Activated CD8-positive, alpha-beta memory T cell treated with anti-CD3 and anti-CD28 coated beads for 24 hours (primary cell): Measurements from ENCODE around the gene TUBB3.
A peak's percentile ranks its signal among the peaks of the same experiment; 100 is the strongest.
"Not testable (repeated sequence)": the region's sequence is repeated elsewhere in the genome, so short reads cannot be mapped to it uniquely, and the experiment has no call there.

Source experiments
- DNase-seq: peaks from one replicate; pipeline ENCODE4 v3.0.0-alpha.2; 2020

Gene TUBB3

GRCh38 chr16:89922884-89923639 is at the start of gene TUBB3:
Gene TUBB3, plus strand, starts transcription at chr16:89923342. Its CDS starts 60 bp downstream, at chr16:89923402.
- no peak for DNase-seq

DNA sequence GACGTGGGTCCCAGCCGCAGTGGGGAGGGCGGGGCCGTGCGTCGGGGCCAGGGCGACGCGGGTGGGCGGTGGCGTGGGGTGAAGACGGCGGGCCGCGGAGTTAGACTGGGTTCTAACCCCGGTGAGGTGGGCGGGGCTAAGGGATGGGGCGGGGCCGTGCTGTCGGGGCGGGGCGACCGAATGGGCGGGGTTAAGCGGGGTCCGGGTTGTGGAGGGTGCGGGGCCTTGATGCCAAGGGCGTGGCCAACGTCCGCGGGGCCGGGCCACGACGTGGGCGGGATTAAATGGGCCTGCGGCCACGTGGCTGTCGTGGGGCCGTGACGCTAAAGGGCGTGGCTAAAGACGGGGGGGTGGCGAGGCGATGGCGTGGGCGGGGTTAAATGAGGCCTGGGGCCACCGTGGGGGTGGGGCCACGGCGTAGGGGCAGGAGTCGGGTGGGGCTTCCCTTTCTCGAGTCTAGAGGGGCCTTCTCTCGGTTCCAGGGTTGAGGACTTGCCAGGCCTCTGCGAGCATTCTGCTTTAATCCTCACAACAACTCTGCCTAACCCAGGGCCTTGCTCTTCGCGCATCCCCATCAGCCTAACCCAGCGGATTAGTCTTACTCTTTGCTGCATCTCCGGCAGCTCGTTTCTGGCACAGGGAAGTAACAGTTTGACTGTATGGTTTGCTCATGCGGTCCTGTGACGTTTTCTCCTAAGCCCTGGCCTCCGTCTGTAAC is 49.0 kb upstream of the TUBB3 start:
- DNase-seq: peak; percentile 99

GRCh38 chr16:89879123-89879522 is 44.0 kb upstream of the TUBB3 start:
- not testable (repeated sequence) for DNase-seq

GRCh38 chr16:89880477-89881367 is 42.4 kb upstream of the TUBB3 start:
- no peak for DNase-seq

DNA sequence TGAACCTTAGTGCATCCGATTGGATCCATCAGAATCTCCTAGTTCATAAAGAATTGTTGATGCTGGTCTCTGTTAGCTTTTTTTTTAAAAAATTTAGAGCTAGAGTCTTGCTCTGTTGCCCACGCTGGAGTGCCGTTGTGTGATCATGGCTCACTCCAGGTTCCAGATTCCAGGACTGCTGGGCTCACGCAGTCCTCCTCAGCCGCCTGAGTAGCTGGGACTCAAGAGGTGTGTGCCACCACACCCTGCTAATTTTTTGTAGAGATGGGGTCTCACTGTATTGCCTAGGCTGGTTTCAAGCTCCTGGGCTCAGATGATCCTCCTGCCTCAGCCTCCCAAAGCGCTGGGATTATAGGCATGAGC is 41.8 kb upstream of the TUBB3 start:
- DNase-seq: no peak

DNA sequence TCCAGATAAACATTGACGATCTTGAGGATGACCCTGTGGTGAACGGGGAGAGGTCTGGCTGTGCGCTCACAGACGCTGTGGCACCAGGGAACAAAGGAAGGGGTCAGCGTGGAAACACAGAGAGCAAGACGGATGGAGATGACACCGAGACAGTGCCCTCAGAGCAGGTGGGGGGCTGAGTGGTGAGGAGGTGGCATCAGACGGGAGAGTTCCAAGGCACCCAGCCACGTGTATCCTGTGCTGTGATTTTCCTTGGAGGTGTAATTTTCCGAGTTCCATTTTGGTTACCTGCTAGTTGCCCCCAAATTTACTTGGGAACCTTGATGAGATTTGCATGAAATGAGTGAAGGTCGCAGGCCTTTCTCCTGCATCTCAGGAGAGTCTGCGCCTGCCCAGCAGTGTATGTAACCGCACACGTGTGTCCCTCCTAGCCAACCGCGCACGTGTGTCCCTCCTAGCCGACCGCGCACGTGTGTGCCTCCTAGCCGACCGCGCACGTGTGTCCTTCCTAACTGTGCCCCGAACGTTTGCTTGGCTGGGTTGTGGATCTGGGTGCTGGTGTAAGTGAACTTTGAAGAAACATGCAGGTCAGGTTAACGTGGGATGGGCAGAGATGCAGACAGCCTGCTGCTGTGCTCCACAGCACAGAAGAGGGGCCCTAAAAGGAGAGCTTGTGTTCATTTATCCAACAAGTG is 39.6 kb upstream of the TUBB3 start:
- no peak for DNase-seq

DNA sequence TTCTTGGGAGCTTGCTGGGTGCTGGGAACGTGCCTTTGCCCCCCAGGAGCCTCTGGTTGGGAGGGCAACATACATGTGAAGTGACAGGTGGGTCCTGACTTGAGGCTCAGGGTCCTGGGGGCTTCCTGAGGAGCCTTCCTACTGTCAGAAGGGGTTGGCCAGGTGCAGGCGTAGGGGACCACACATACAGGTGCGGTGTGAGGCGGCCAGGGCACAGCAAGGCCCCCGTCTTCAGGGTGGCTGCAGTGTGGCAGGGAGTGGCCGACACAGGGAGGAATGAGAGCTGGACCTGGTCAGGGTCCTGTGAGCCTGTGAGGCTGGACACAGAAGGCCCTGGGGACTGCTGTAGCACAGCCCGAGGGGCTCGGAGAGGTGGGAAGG is 39.1 kb upstream of the TUBB3 start:
- DNase-seq: no peak

DNA sequence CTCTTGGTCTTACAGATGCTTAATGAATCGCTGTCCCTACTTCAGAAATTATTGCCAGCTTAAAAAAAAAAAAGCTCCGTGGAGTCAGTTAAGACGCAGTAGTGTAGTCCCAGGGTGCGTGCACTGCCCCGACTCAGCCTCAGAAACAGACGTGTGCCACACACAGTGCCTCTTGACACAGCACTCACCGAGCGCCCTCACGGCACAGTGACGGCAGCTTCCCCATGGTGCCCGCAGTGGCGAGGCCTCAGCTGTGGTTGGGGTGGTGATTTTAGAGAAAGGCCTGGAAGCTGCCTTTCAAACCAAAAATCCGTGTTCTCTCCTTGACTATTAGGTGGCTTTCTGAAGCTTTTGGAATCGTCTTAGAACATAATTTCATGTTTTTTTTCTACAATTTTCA is 35.9 kb upstream of the TUBB3 start:
- DNase-seq: no peak

- DNase-seq: no peak
Measured at GRCh38 chr16:89890200-89890599, 32.9 kb upstream of the TUBB3 start.

GRCh38 chr16:89890886-89891657 is 32.1 kb upstream of the TUBB3 start:
- no peak for DNase-seq

DNA sequence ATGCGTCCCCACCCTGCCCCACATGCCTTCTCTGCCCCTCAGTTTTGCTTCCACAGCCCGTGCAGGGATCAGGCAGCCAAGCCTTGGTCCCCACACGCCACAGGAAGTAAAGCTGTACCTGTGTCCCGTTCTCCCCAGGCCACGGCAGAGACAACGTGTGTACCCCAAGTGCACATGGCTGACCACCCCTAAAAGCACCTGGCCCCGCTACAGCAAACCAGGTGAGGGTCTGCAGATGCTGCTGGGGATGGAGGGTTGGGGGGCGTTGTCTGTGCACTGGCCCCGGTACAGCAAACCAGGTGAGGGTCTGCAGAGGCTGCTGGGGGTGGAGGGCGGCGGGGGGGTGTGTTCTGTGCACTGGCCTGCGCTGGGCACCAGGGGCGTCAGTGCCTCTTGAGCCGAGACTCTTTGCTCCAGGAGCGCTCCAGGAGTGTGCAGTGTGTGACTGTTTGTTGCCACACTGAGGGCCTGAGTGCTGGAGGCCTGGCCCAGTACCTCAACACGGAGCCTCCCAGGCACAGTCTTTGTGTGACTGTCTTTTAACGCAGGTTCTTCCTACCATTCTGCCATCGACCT is 31.0 kb upstream of the TUBB3 start:
- no peak for DNase-seq

DNA sequence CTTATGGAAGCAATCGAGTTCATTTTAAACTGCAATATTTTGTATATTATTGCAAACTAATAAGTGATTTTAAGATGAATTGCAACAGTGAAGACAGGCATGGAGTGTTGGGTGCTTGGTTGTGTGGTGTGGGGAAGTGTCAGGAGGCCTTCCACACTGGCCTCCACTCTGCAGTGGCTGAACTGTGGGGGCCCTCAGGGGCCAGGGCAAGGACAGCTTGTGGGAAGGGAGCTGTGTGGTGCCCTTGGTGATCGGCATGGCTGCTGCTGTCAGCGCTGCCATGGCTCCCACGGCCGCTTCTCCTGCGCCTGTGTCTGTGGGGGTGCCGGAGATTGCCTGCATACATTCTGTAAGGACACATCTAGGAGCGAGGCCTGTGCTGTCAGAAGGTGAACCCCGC is 30.5 kb upstream of the TUBB3 start:
- no peak for DNase-seq

GRCh38 chr16:89893642-89894548 is 29.2 kb upstream of the TUBB3 start:
- DNase-seq: no peak

- no peak for DNase-seq
Measured at GRCh38 chr16:89895482-89896250, 27.5 kb upstream of the TUBB3 start.

DNA sequence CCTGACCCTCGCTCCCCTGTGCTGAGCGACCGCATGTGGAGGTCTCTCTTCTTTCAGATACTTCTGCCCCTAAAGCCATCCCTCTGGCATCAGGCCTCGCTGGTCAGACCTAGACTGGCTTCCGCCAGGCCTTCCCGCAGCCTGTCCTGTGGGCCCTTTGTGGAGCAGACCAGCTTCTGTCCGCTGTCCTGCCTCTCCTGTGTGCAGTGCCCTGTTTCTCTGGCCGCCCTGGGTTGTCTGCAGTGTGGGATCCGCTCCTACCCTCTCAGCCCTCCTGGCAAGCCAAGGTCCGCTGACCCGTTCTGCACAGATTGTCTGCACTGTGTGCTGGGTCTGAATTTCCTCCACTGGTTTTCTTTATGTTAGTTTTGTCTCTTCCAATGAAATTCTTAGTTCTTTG is 25.9 kb upstream of the TUBB3 start:
- no peak for DNase-seq

- no peak for DNase-seq
Measured at GRCh38 chr16:89898201-89898967, 24.8 kb upstream of the TUBB3 start.

DNA sequence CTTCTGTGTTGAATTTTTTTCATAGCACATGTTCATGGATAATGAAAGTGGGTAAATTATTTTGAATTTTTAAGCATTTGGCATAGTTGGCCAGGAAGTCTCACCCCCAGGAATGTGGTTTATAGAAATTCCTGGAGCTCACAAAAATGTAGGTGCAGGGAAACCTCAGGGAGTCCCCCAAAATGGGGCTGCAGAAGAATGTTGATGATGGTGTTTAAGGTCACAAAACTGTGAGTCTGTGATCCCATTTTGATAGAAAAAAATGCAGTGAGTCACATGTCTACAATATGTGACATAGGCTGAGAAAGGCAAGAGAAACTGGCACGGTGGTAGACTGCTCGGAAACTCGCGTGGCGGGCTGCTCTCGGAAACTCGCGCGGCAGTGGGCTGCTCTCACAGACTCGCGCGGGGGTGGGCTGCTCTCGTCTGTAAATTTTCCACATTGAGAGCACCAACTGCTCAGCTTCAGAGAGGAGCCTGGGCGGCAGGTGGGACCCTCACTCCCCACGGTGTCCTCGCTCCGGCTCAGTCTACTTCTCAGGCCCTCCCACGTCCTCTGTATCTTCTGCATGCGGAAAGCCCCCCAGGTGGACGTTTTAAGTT is 23.2 kb upstream of the TUBB3 start:
- no peak for DNase-seq

- DNase-seq: no peak
Measured at GRCh38 chr16:89900885-89901284, 22.3 kb upstream of the TUBB3 start.

- DNase-seq: no peak
Measured at GRCh38 chr16:89902980-89903379, 20.2 kb upstream of the TUBB3 start.
